ENCODE data around the gene RASSF5.

RASSF5 gene

DNA sequence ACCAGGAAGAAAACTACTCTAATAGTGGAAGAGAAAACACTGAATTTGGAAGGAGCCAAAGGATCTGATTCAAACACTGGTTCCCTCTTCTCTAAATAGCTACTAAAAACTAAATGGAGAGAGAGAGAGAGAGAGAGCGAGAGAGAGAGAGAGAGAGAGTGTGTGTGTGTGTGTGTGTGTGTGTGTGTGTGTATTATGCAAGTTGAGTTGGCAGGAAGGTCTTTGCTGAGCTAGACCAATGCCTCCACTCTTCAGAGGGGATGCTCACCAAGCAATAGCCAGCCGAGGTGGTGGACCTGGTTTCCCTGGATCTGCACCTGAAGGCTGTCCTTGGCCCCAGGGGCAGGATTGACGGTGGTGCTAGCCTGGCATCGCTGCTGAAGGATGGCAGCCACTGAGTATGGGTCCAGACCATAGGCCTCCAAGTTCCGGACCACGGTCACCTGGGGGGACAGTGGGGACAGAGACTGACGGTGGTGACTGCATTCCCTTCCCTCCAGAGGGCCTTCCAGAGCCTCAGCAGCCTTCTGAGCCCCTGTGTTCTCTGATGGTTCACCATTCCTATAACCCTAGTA, 86.1 kb downstream of the RASSF5 start:
- H3K4me3 Mint-ChIP-seq = no peak overlapping the region
- peaks cover 77% of the 10 kb centered on the region for H3K36me3 Mint-ChIP-seq (ENCODE audit: low read depth)
- peaks cover 42% of the 10 kb centered on the region for H3K4me1 Mint-ChIP-seq
- peaks cover 3% of the 10 kb centered on the region for H3K27me3 Mint-ChIP-seq (ENCODE audit: low read depth)
- H3K27ac Mint-ChIP-seq = no peak overlapping the region
- H3K9me3 Mint-ChIP-seq = no peaks in the 10 kb centered on the region
- TF ChIP-seq, protein P1, sequence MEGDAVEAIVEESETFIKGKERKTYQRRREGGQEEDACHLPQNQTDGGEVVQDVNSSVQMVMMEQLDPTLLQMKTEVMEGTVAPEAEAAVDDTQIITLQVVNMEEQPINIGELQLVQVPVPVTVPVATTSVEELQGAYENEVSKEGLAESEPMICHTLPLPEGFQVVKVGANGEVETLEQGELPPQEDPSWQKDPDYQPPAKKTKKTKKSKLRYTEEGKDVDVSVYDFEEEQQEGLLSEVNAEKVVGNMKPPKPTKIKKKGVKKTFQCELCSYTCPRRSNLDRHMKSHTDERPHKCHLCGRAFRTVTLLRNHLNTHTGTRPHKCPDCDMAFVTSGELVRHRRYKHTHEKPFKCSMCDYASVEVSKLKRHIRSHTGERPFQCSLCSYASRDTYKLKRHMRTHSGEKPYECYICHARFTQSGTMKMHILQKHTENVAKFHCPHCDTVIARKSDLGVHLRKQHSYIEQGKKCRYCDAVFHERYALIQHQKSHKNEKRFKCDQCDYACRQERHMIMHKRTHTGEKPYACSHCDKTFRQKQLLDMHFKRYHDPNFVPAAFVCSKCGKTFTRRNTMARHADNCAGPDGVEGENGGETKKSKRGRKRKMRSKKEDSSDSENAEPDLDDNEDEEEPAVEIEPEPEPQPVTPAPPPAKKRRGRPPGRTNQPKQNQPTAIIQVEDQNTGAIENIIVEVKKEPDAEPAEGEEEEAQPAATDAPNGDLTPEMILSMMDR (IDR thresholded peaks at IDR 0.05; ENCODE audit: unreplicated experiment in 3 of 3) = no peak

DNA sequence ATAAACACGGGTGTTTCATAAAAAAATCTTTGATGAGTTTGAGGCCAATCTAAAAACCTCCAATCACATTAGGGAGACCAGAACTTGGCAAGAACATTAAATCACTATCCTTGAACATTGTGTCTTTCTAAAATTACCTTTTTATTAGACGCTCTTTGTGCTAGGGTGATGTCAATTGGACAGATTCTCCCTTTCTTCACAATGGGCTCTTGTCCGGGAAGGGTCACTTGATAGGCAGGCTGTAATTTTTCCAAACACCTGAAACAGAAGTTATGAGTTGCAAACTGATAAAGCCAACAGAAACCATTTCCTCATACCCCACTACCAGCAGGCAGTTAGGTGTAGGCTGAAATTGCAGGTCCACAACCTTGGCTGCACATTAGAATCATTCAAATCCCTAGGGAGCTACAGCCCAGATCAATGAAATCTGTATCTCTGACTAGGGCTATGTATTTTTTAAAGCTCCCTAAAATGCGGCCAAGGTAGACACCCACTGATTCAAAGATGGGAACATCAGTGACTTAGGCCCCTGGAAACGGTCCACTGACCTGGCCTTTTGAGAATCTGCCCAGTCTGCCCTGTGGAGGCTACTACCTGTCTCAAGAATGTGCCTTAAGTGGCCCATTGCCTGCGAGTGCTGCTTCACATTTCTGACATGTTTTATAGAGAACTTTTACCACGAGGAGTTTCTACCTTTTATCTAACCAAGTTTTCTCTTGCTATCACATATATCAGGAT, 88.4 kb downstream of the RASSF5 start:
- Mint-ChIP-seq H3K9me3 (no peaks in the 10 kb centered on the region), H3K4me1 (peaks cover 20% of the 10 kb centered on the region), H3K27ac (no peak overlapping the region), H3K27me3 (ENCODE audit: low read depth) (no peaks in the 10 kb centered on the region), H3K36me3 (ENCODE audit: low read depth) (peaks cover 77% of the 10 kb centered on the region), H3K4me3 (no peak overlapping the region)
- TF ChIP-seq, protein P1 (IDR thresholded peaks at IDR 0.05; ENCODE audit: unreplicated experiment in 3 of 3) = no peak

DNA sequence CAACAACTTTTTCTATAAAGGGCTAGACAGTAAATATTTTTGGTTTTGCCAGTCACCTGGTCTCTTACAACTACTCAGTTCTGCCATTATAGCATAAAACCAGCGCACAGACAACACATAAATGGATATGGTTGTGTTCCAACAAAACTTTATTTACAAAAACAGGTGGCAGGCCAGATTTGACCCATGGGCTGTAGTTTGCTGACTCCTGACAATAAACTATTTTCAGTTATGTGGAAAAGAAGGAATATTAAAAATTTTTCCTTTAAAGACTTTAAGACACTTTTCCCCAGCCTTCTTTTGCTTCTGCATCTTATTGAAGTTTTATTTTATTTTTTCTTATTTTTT, 89.0 kb downstream of the RASSF5 start:
- no peaks in the 10 kb centered on the region for H3K27me3 Mint-ChIP-seq (ENCODE audit: low read depth)
- no peaks in the 10 kb centered on the region for H3K9me3 Mint-ChIP-seq
- H3K36me3 Mint-ChIP-seq (ENCODE audit: low read depth) = peaks cover 77% of the 10 kb centered on the region
- no peak overlapping the region for H3K4me3 Mint-ChIP-seq
- H3K27ac Mint-ChIP-seq = no peak overlapping the region
- TF ChIP-seq, protein P1 (IDR thresholded peaks at IDR 0.05; ENCODE audit: unreplicated experiment in 3 of 3) = no peak
- peaks cover 15% of the 10 kb centered on the region for H3K4me1 Mint-ChIP-seq

DNA sequence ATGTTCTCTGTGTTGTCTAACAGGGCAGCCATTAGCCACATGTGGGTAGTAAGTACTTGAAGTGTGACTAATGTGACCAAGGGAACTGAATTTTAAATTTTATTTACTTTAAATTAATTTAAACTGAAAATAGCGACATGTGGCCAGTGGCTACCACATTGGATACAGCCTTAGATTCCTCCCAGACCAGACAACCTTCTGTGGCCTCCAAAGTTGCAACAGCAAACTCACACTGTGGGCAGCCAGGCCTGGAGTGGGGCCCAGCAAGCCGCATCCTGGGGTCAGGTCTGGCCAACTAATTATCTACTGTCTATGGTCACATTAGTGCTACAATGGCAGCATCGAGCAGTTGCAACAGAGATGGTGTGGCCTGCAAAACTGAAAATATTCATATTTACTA, 93.2 kb downstream of the RASSF5 start:
- peaks cover 66% of the 10 kb centered on the region for H3K36me3 Mint-ChIP-seq (ENCODE audit: low read depth)
- H3K4me3 Mint-ChIP-seq = no peak overlapping the region
- H3K27me3 Mint-ChIP-seq (ENCODE audit: low read depth) = no peaks in the 10 kb centered on the region
- no peaks in the 10 kb centered on the region for H3K9me3 Mint-ChIP-seq
- TF ChIP-seq, protein P1 (IDR thresholded peaks at IDR 0.05; ENCODE audit: unreplicated experiment in 3 of 3) = no peak
- no peak overlapping the region for H3K27ac Mint-ChIP-seq
- no peaks in the 10 kb centered on the region for H3K4me1 Mint-ChIP-seq

DNA sequence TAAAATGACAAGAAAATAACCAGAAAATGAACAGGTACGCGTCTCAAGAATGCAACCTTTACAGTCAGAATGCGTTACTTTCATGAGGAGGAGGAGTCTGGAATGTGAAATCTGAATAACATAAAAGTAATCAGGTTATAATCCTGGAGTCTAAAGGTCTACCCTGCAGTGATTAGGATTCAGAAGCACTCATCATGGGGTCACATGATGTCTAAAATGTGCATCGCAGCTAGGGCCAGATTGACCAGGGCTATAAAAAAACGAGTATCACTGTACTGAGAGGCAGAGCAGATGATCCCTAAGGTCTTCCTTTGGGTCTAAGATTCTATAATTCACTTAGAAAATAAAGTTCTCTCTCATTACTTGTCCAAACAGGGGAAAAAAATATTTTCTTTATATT, 97.5 kb downstream of the RASSF5 start:
- Mint-ChIP-seq H3K4me3 (no peak overlapping the region), H3K36me3 (ENCODE audit: low read depth) (peaks cover 55% of the 10 kb centered on the region), H3K27me3 (ENCODE audit: low read depth) (no peaks in the 10 kb centered on the region), H3K4me1 (peaks cover 9% of the 10 kb centered on the region), H3K27ac (no peak overlapping the region), H3K9me3 (no peaks in the 10 kb centered on the region)
- TF ChIP-seq, protein P1 (IDR thresholded peaks at IDR 0.05; ENCODE audit: unreplicated experiment in 3 of 3) = no peak

DNA sequence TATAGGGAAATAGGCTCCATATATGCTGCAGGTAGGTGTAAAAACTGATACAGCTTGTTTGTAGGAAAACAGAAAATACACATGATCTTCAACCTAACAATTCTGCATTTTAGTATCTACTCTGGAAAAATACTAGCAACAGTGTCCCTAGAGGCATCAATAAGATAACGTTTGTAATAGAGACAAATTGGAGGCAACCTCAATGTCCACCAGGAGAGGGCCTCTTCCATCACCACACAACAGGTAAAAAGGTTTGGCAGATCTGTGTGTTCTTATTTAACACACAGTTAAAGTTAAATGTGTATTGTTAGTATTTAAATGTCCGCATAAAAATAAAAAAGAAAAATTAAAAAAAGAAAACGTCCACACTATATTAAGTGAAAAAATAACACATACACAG, 99.5 kb downstream of the RASSF5 start:
- H3K27me3 Mint-ChIP-seq (ENCODE audit: low read depth) = no peaks in the 10 kb centered on the region

More for the DNA sequence above, 99.5 kb downstream of the RASSF5 start:
- H3K4me3 Mint-ChIP-seq = no peak overlapping the region
- no peaks in the 10 kb centered on the region for H3K9me3 Mint-ChIP-seq
- peaks cover 51% of the 10 kb centered on the region for H3K36me3 Mint-ChIP-seq (ENCODE audit: low read depth)
- TF ChIP-seq, protein P1 (IDR thresholded peaks at IDR 0.05; ENCODE audit: unreplicated experiment in 3 of 3) = peak; percentile 51 to 60 (median 52)
- no peak overlapping the region for H3K27ac Mint-ChIP-seq
- H3K4me1 Mint-ChIP-seq = peaks cover 19% of the 10 kb centered on the region
